Ureter (tissue), 1 donor: Measurements from ENCODE around the gene MRPL32. TPM values are rescaled to one million over a fixed set of nuclear protein-coding genes. Genes with fewer than 3 reads are reported as not detected.
A peak's percentile ranks its signal among the peaks of the same experiment; 100 is the strongest.
"Not testable (repeated sequence)": the region's sequence is repeated elsewhere in the genome, so short reads cannot be mapped to it uniquely, and the experiment has no call there.

Source experiments
- DNase-seq: peaks from one replicate; pipeline ENCODE4 v3.0.0-alpha.2; 2020; ENCODE audit warnings: low spot score
- total RNA-seq: library from RNA; stranded (reverse); gene quantifications from one replicate; pipeline ENCODE4 v1.2.4, GENCODE V29; 2023
- donor health status: DM: yes; HTN: yes; CAD: no.

MRPL32 gene
- 41.5 TPM for total RNA-seq

GRCh38 chr7:42931834-42932651 is at the start of gene MRPL32, which contains the start of gene PSMA2:
Gene MRPL32, plus strand, starts transcription at chr7:42932376. Its CDS starts 11 bp downstream, at chr7:42932387.
Gene PSMA2, minus strand, starts transcription at chr7:42932174. Its CDS starts 16 bp downstream, at chr7:42932158.
- DNase-seq, result peak; percentile 97

- no peak for DNase-seq
Observed at GRCh38 chr7:42883950-42884349, 48.2 kb upstream of the MRPL32 start.

GRCh38 chr7:42885183-42885582 is 47.0 kb upstream of the MRPL32 start:
- DNase-seq, result not testable (repeated sequence)

GRCh38 chr7:42886129-42886528 is 46.0 kb upstream of the MRPL32 start:
- no peak for DNase-seq

- DNase-seq, result no peak
Observed at GRCh38 chr7:42886893-42887505, 45.2 kb upstream of the MRPL32 start.

- no peak for DNase-seq
Observed at GRCh38 chr7:42893346-42894240, 38.6 kb upstream of the MRPL32 start.

GRCh38 chr7:42900842-42901241 is 31.3 kb upstream of the MRPL32 start:
- DNase-seq, result no peak

- no peak for DNase-seq
Observed at GRCh38 chr7:42902331-42902730, 29.8 kb upstream of the MRPL32 start.

- no peak for DNase-seq
Observed at GRCh38 chr7:42906181-42906580, 26.0 kb upstream of the MRPL32 start.

GRCh38 chr7:42907316-42907715 is 24.9 kb upstream of the MRPL32 start:
- no peak for DNase-seq

- DNase-seq, result no peak
Observed at GRCh38 chr7:42910306-42910705, 21.9 kb upstream of the MRPL32 start.

- DNase-seq, result peak; percentile 97
Observed at GRCh38 chr7:42911454-42912447, 20.4 kb upstream of the MRPL32 start, which contains the start of gene C7orf25. Gene C7orf25, minus strand, starts transcription at chr7:42912070. Its CDS starts 1,170 bp downstream, at chr7:42910900.

- DNase-seq, result no peak
Observed at GRCh38 chr7:42913591-42913990, 18.6 kb upstream of the MRPL32 start.

GRCh38 chr7:42914009-42914408 is 18.2 kb upstream of the MRPL32 start:
- DNase-seq, result no peak

GRCh38 chr7:42914421-42915045 is 17.6 kb upstream of the MRPL32 start:
- no peak for DNase-seq

- no peak for DNase-seq
Observed at GRCh38 chr7:42915356-42915755, 16.8 kb upstream of the MRPL32 start.

GRCh38 chr7:42922017-42922753 is 10.0 kb upstream of the MRPL32 start:
- no peak for DNase-seq

GRCh38 chr7:42924223-42924838 is 7.8 kb upstream of the MRPL32 start:
- no peak for DNase-seq

- no peak for DNase-seq
Observed at GRCh38 chr7:42925630-42926029, 6.5 kb upstream of the MRPL32 start.
